GM19099 (cell line): Measurements from ENCODE around the gene CAMTA2.

Experiments used
- POLR2A ChIP-seq: IDR thresholded peaks from 3 replicates; pipeline ENCODE4 v1.6.1; 2011; ENCODE audit warnings: low read depth; ENCODE audit not compliant: insufficient read length; ENCODE audit errors: extremely low read depth

Gene CAMTA2

DNA sequence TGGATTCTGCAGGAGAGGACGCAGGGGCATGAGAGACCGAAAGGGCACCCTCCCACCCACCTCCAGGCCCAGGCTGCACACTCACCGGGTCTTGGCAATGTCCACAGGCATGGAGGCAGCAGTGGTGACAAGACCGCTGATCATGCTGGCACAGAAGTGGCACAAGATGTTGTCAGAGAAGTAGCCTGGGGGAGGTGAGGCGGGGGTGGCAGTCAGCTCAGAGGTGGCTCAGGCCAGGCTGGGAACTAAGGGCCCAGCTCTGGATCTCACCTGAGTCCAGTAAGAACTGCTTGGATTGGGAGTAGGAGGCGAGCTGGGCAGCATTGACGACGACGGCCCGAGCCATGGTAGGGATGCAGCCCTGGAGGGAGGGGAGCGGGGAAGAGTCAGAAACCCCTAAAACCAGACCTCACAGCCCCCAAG, 49.4 kb downstream of the CAMTA2 start:
- TF ChIP-seq POLR2A = no peak

DNA sequence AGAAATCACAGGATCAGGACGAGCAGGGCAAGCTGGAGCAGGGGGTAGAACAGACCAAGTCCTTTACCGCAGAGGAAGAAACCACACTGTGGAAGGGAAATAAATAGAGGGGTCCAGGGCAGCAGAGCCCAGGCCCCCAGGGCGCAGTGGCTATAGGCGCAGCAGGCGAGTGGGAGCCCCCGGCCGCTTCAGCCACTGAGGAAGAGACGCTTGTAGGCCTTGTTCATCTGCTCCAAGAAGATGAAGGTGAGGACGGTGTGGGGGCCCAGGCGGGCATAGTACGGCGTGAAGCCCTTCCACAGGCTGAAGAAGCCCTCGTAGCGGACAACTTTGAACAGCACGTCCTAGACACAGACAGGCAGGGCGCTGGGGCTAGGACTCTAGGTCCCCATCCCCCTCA, 49.9 kb downstream of the CAMTA2 start:
- no peak for TF ChIP-seq POLR2A

DNA sequence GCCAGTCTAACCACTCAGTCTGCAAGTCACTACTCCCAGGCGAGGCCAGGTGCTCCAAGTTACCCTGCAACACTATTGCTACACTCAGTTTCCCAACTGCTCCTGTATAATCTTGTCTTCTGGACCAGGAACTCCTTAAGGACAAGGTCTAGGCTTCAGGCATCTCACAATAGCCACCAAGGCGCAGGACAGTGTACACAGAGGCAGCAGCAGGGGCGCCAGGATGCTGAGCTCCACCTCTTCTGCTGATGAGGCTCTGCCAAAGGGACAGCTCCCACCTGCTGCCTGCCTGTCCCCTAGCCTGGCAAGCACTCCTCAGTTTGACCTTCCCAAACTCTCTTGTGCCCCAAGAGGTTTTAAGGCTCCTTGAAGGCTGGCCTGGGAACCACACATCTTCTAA, 51.0 kb downstream of the CAMTA2 start:
- TF ChIP-seq POLR2A = no peak

DNA sequence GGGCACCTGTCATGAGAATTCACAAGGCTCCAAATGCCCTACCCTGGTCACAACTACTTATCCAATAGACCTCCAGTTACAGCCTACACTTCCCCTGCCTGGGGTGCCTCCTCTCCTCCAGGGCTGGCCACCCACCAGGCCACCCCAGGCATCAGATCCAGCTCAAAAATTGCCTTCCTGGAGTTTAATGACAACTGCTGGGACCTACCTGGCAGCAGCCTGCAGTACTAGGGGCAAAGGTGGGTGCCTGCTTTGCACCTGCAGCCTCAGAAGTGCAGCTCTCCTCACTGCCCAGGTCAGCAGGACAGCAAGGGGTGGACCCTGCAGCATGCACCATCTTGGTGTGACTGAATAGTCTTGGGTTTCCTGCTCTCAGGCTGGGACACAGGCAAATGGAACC, 51.8 kb downstream of the CAMTA2 start:
- TF ChIP-seq POLR2A = no peak

DNA sequence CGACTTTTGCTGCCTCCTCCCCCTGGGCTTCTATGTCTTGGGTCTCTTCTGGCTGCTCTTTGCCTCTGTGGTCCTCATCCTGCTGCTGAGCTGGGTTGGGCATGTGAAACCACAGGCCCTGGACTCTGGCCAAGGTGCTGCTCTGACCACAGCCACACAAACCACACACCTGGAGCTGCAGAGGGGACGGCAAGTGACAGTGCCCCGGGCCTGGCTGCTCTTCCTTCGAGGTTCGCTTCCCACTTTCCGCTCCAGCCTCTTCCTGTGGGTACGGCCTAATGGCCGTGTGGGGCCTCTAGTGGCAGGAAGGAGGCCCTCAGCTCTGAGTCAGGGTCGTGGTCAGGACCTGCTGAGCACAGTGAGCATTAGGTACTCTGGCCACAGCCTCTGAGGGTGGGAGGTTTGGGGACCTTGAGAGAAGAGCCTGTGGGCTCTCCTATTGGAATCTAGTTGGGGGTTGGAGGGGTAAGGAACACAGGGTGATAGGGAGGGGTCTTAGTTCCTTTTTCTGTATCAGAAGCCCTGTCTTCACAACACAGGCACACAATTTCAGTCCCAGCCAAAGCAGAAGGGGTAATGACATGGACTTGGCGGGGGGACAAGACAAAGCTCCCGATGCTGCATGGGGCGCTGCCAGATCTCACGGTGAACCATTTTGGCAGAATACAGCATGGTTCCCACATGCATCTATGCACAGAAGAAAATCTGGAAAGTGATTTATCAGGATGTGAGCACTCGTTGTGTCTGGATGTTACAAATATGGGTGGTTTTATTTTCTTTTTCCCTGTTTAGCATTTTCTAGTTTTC, 53.1 kb downstream of the CAMTA2 start:
- no peak for TF ChIP-seq POLR2A

DNA sequence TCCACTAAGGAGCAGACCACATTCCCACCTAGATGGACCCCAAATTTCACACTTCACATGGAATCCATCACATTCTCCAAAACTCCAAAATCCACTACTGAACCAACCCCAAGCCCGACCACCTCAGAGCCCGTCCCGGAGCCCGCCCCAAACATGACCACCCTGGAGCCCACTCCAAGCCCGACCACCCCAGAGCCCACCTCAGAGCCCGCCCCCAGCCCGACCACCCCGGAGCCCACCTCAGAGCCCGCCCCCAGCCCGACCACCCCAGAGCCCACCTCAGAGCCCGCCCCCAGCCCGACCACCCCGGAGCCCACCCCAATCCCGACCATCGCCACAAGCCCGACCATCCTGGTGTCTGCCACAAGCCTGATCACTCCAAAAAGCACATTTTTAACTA, 53.8 kb downstream of the CAMTA2 start:
- no peak for TF ChIP-seq POLR2A

DNA sequence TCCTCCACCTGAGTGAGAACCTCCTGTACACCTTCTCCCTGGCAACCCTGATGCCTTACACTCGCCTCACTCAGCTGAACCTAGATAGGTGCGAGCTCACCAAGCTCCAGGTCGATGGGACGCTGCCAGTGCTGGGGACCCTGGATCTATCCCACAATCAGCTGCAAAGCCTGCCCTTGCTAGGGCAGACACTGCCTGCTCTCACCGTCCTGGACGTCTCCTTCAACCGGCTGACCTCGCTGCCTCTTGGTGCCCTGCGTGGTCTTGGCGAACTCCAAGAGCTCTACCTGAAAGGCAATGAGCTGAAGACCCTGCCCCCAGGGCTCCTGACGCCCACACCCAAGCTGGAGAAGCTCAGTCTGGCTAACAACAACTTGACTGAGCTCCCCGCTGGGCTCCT, 54.7 kb downstream of the CAMTA2 start:
- no peak for TF ChIP-seq POLR2A

DNA sequence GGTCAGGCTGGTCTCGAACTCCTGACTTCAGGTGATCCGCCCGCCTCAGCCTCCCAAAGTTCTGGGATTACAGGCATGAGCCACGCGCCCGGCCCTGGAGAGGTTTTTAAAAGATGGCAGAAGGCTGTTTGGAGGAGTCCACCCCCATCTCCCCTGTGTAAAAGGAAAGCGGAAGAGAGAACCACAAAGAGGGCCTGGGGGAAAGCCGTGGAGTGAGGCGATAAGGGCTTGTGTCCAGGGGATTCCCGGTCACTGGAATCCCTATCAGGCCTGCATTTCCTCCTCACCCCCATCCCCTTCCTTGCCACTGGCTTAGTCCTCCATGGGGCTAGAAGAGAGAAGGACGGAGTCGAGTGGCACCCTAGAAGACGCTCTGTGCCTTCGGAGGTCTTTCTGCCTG, 55.5 kb downstream of the CAMTA2 start, which contains the start of gene GP1BA:
TSS of gene GP1BA (plus strand) at position 315 of the 400 bp plus-strand sequence. CDS start 328 bp downstream, outside the sequence.
- no peak for TF ChIP-seq POLR2A

DNA sequence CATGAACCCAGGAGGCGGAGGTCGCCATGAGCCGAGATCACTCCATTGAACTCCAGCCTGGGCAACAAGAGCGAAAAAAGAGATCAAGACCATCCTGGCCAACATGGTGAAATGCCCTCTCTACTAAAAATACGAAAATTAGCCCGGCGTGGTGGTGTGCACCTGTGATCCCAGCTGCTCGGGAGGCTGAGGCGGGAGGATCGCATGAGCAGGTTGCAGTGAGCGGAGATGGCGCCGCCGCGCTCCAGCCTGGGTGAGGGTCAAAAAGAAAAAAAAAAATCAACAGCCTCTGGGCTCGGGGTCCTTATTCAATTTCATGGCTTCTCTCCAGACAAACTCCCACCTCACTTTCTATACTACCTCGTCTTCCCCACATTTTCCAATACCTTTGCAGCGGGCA, 58.6 kb downstream of the CAMTA2 start:
- TF ChIP-seq POLR2A = no peak

DNA sequence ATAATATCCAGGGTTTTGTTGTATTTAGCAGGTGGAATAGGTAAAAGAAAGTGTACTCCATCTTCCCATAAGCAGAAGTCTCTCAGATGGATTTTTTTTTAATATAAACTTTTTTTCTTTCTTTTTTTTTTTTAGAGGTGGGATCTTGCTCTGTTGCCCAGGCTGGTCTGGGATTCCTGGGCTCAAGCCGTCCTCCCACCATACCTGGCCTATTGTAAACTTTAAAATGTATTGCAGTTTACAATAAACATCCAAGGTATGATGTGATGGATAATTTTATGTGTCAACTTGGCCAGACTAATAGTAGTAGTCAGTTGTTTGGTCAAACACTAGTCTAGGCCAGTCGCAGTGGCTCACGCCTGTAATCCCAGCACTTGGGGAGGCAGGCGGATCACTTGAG, 66.2 kb downstream of the CAMTA2 start:
- no peak for TF ChIP-seq POLR2A

DNA sequence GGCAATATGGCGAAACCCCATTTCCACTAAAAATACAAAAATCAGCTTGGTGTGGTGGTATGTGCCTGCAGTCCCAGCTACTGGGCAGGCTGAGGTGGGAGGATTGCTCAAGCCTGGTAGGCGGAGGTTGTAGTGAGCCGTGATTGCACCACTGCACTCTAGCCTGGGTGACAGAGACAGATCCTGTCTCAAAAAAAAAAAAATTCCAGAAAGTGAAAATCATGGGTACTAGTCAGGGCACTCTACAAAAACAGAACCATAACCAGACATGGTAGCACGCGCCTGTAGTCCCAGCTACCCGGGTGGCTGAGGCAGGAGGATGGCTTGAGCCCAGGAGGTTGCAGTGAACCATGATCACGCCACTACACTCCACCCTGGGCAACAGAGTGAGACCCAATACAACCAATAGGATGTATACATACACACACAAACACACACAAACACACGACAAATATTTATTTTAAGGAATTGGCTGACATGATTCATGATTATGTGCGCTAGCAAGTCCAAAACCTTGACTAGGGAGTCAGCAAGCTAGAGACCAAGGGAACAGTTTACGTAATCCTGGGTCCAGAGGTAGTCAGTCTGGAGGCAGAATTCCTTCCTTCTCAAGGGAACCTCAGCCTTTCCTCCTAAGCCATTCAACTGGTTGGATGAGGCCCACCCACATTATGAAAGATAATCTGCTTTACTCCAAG, 67.0 kb downstream of the CAMTA2 start:
- TF ChIP-seq POLR2A = no peak

DNA sequence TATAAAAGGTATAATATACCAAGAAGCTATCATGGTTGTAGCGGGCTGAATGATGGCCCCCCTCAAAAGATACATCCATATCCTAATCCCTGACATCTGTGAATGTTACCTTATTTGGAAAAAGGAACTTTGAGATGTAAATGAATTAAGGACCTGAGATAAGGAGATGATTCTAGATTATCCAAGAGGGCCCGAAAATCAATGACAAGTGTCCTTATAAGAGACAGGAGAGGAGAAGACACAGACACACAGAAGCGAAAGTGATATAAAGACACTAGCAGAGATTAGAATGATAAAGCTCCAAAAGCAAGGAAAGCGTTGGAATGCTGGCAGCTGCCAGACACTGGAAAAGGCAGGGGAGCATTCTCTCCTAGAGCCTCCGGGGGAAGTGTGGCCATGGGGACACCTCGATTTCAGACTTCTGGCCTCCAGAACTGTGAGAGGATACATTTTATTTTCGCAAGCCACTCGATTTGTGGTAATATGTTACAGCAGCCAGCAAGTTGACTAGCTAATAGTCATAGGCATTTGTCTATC, 67.9 kb downstream of the CAMTA2 start:
- TF ChIP-seq POLR2A = no peak
